CD4-positive, alpha-beta T cell treated with Interleukin-12 subunit alpha and Interleukin-12 subunit beta, for 1 hour (primary cell): ENCODE data around the gene LYPD5.
"Not testable (repeated sequence)": the region's sequence is repeated elsewhere in the genome, so short reads cannot be mapped to it uniquely, and the experiment has no call there.

Experiments
- DNase-seq: peaks from one replicate; pipeline ENCODE4 v3.0.0-alpha.2; 2020

LYPD5 gene

GRCh38 chr19:43802216-43802951, at the start of gene LYPD5:
LYPD5 (minus strand) TSS chr19:43802447; CDS start chr19:43802380, 67 bp downstream.
- no peak for DNase-seq

- DNase-seq = no peak
Measured at GRCh38 chr19:43848821-43849220, 46.6 kb upstream of the LYPD5 start.

GRCh38 chr19:43847884-43848283, 45.6 kb upstream of the LYPD5 start:
- no peak for DNase-seq

- no peak for DNase-seq
Measured at GRCh38 chr19:43847246-43847645, 45.0 kb upstream of the LYPD5 start.

- no peak for DNase-seq
Measured at GRCh38 chr19:43842007-43842406, 39.8 kb upstream of the LYPD5 start.

- DNase-seq = no peak
Measured at GRCh38 chr19:43839139-43839538, 36.9 kb upstream of the LYPD5 start.

- peak; percentile 88 for DNase-seq
Measured at GRCh38 chr19:43826787-43827754, 24.8 kb upstream of the LYPD5 start, which contains the start of gene ZNF283. ZNF283 (plus strand) TSS chr19:43827321; CDS start chr19:43833505, 6,184 bp downstream.

- not testable (repeated sequence) for DNase-seq
Measured at GRCh38 chr19:43824572-43824971, 22.3 kb upstream of the LYPD5 start.

GRCh38 chr19:43823856-43824255, 21.6 kb upstream of the LYPD5 start:
- DNase-seq = not testable (repeated sequence)

- no peak for DNase-seq
Measured at GRCh38 chr19:43820884-43821215, 18.6 kb upstream of the LYPD5 start.

- peak; percentile 27 for DNase-seq
Measured at GRCh38 chr19:43820098-43820883, 18.0 kb upstream of the LYPD5 start.

GRCh38 chr19:43818500-43818899, 16.3 kb upstream of the LYPD5 start:
- no peak for DNase-seq

GRCh38 chr19:43817454-43817853, 15.2 kb upstream of the LYPD5 start:
- not testable (repeated sequence) for DNase-seq

GRCh38 chr19:43814663-43815352, 12.6 kb upstream of the LYPD5 start:
- no peak for DNase-seq

- DNase-seq = peak; percentile 30
Measured at GRCh38 chr19:43812688-43813087, 10.4 kb upstream of the LYPD5 start.

GRCh38 chr19:43812259-43812658, 10.0 kb upstream of the LYPD5 start:
- DNase-seq = no peak

- DNase-seq = no peak
Measured at GRCh38 chr19:43811837-43812236, 9.6 kb upstream of the LYPD5 start.

- DNase-seq = peak; percentile 67
Measured at GRCh38 chr19:43809762-43810696, 7.8 kb upstream of the LYPD5 start.

- no peak for DNase-seq
Measured at GRCh38 chr19:43807651-43808050, 5.4 kb upstream of the LYPD5 start.

- no peak for DNase-seq
Measured at GRCh38 chr19:43806848-43807247, 4.6 kb upstream of the LYPD5 start.

- DNase-seq = not testable (repeated sequence)
Measured at GRCh38 chr19:43806401-43806800, 4.2 kb upstream of the LYPD5 start.
